22Rv1 (cell line): ENCODE data around the gene TMEM176B.

ENCODE experiments used
- H3K27ac ChIP-seq: fragments of 450-650 bp; 2 replicates; pipeline ENCODE4 v1.5.1; 2017
- CTCF ChIP-seq: fragments of 450-650 bp; IDR thresholded peaks from 2 replicates; pipeline ENCODE4 v1.5.1; 2017; ENCODE audit warnings: mild to moderate bottlenecking
- ZFX ChIP-seq: fragments of 450-650 bp; IDR thresholded peaks from 2 replicates; pipeline ENCODE4 v1.6.1; 2017; ENCODE audit warnings: antibody characterized with exemption, borderline replicate concordance

TMEM176B gene

GRCh38 chr7:150799741-150800580, at the start of gene TMEM176B:
Gene TMEM176B (minus strand): TSS chr7:150800364. CDS start chr7:150796569, 3,795 bp downstream.
- no peak for TF ChIP-seq CTCF
- TF ChIP-seq ZFX = no peak
- no peak within 1 kb of the TSS for H3K27ac ChIP-seq

GRCh38 chr7:150849204-150849775, 49.1 kb upstream of the TMEM176B start:
- no peak overlapping the region for H3K27ac ChIP-seq
- TF ChIP-seq ZFX = no peak
- TF ChIP-seq CTCF = no peak

- TF ChIP-seq CTCF = no peak
- no peak for TF ChIP-seq ZFX
- no peak overlapping the region for H3K27ac ChIP-seq
Measured at GRCh38 chr7:150848561-150849115, 48.5 kb upstream of the TMEM176B start.

- H3K27ac ChIP-seq = no peak overlapping the region
- TF ChIP-seq CTCF (no peak), ZFX (no peak)
Measured at GRCh38 chr7:150848111-150848510, 47.9 kb upstream of the TMEM176B start.

GRCh38 chr7:150847536-150847935, 47.4 kb upstream of the TMEM176B start:
- H3K27ac ChIP-seq = no peak overlapping the region
- TF ChIP-seq ZFX = no peak
- no peak for TF ChIP-seq CTCF

GRCh38 chr7:150846291-150847115, 46.3 kb upstream of the TMEM176B start:
- no peak for TF ChIP-seq ZFX
- no peak for TF ChIP-seq CTCF
- H3K27ac ChIP-seq = no peak overlapping the region
